Hematopoietic multipotent progenitor cell treated with erythropoietin and hydrocortisone succinate and interleukin-3 and kit ligand, for 17 days (in vitro differentiated cells): Measurements from ENCODE around the gene GDF15.
"Not testable (repeated sequence)": the region's sequence is repeated elsewhere in the genome, so short reads cannot be mapped to it uniquely, and the experiment has no call there.

ENCODE experiments used
- DNase-seq: peaks from one replicate; pipeline ENCODE4 v3.0.0-alpha.2; 2015; ENCODE audit warnings: low spot score

The GDF15 gene

GRCh38 chr19:18364277-18364825, 21.6 kb upstream of the GDF15 start:
- DNase-seq: peak; percentile 39

- DNase-seq: peak; percentile 94
Measured at GRCh38 chr19:18364826-18365528, 21.0 kb upstream of the GDF15 start.

- DNase-seq: peak; percentile 55
Measured at GRCh38 chr19:18366021-18366435, 19.9 kb upstream of the GDF15 start.

GRCh38 chr19:18368504-18369222, 17.3 kb upstream of the GDF15 start:
- peak; percentile 37 for DNase-seq

GRCh38 chr19:18373407-18373891, 12.5 kb upstream of the GDF15 start:
- no peak for DNase-seq

GRCh38 chr19:18373892-18374629, 11.9 kb upstream of the GDF15 start:
- peak; percentile 95 for DNase-seq

- peak; percentile 45 for DNase-seq
Measured at GRCh38 chr19:18377026-18377425, 8.9 kb upstream of the GDF15 start.

GRCh38 chr19:18379803-18380747, 5.9 kb upstream of the GDF15 start:
- peak; percentile 84 for DNase-seq

GRCh38 chr19:18380843-18381242, 5.1 kb upstream of the GDF15 start:
- DNase-seq: no peak

- not testable (repeated sequence) for DNase-seq
Measured at GRCh38 chr19:18383622-18384021, 2.3 kb upstream of the GDF15 start.

- peak; percentile 30 for DNase-seq
Measured at GRCh38 chr19:18384775-18385174, 1.2 kb upstream of the GDF15 start.

- no peak for DNase-seq
Measured at GRCh38 chr19:18385359-18385674, 641 bp upstream of the GDF15 start.

GRCh38 chr19:18386543-18387271, 749 bp downstream of the GDF15 start:
- DNase-seq: peak; percentile 80

- peak; percentile 92 for DNase-seq
Measured at GRCh38 chr19:18388100-18388959, 2.4 kb downstream of the GDF15 start.

GRCh38 chr19:18388960-18389725, 3.2 kb downstream of the GDF15 start:
- peak; percentile 62 for DNase-seq

- DNase-seq: peak; percentile 70
Measured at GRCh38 chr19:18389726-18390064, 3.7 kb downstream of the GDF15 start.

- peak; percentile 73 for DNase-seq
Measured at GRCh38 chr19:18390065-18390907, 4.3 kb downstream of the GDF15 start.

GRCh38 chr19:18391509-18392075, 5.6 kb downstream of the GDF15 start:
- no peak for DNase-seq
